Measurements from ENCODE around the gene THAP7. TPM values are rescaled to one million over a fixed set of nuclear protein-coding genes. Genes with fewer than 3 reads are reported as not detected.

THAP7 gene
- total and polyA plus RNA-seq, 9 of the 15 experiments (the other 6 are each of a cell fraction or from before 2014, with no cell fraction given): 7.9 to 263 (median 84.1) TPM

DNA sequence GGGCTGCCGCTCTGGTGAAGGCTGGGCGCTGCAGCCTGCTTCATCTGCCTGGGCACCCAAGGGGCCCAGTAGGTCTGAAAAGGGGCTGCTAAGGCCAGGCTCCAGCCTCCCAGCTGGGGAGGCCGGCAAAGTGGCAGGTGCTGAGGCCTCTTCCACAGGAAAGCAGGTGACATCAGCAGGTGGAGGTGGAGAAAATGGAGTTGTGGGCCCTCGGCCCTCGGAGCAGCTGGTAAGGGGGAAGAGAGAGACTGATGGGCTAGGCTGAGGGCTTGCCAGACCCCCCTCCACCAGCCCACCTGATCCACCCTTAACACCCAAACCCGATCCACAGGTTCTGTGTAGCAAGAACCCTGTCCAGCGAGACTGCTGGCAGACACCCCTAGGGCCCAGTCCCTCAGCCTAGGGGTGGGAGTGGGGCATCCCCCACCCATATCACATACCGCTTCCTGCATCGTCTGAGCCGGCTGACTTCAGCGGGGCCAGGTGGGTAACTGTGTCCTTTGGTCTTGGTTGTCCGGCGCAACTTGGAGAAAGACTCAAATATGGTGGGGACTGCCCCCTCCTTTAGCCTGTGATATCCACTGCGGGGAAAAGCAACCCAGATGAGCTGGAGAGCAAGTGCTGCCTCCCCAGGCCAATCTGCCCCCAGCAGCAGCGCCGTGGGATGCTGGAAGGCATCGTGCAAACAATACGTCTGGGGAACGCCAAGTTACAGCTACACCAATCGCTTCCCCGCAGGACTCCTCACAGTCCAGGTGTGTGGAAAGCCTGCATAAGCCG lies 1.5 kb downstream of the THAP7 start (continued):
- TF ChIP-seq GABPA (tag; conservative IDR thresholded peaks at IDR 0.05; ENCODE audit: low read depth): no peak
- no peak for TF ChIP-seq ETS2 (tag; IDR thresholded peaks at IDR 0.05; ENCODE audit: borderline replicate concordance, poor library complexity, severe bottlenecking)
- TF ChIP-seq BHLHE40 (IDR thresholded peaks at IDR 0.05; ENCODE audit: low read length): no peak
- TF ChIP-seq CAMTA2 (CRISPR knock-in tag; conservative IDR thresholded peaks at IDR 0.05): no peak
- no peak for TF ChIP-seq ZNF232 (CRISPR knock-in tag; IDR thresholded peaks at IDR 0.05)
- peak; percentile 42; the same call in 1 of the 2 replicates for TF ChIP-seq KLF1 (tag; IDR thresholded peaks at IDR 0.05)
- TF ChIP-seq GABPB1 (CRISPR knock-in tag; IDR thresholded peaks at IDR 0.05): no peak
- TF ChIP-seq SNIP1 (IDR thresholded peaks at IDR 0.05; ENCODE audit: low read depth): no peak
- peak; percentile 33 for TF ChIP-seq WHSC1 (IDR thresholded peaks at IDR 0.05; ENCODE audit: low read length)
- no peak for TF ChIP-seq NELFE (IDR thresholded peaks at IDR 0.05; ENCODE audit: insufficient read depth, insufficient read length)
- peak; percentile 26; the same call in 1 of the 2 replicates for TF ChIP-seq CHD2 (IDR thresholded peaks at IDR 0.05; ENCODE audit: low read depth, low read length)
- peak; percentile 18; the same call in 1 of the 2 replicates for TF ChIP-seq ZNF384 (IDR thresholded peaks at IDR 0.05; ENCODE audit: low read depth, low read length)
- TF ChIP-seq RNF2 (IDR thresholded peaks at IDR 0.05): no peak
- no peak for TF ChIP-seq FOXM1 (IDR thresholded peaks at IDR 0.05; ENCODE audit: low read depth)
- no peak for TF ChIP-seq FOXM1 (CRISPR knock-in tag; IDR thresholded peaks at IDR 0.05; ENCODE audit: low read depth)
- TF ChIP-seq THRB (CRISPR knock-in tag; conservative IDR thresholded peaks at IDR 0.05): no peak
- no peak for TF ChIP-seq PTTG1 (tag; IDR thresholded peaks at IDR 0.05; ENCODE audit: low read depth)
- no peak for TF ChIP-seq PREB (CRISPR knock-in tag; IDR thresholded peaks at IDR 0.05)
- TF ChIP-seq HNRNPL (IDR thresholded peaks at IDR 0.05; ENCODE audit: low read depth, low read length): no peak
- TF ChIP-seq, protein P1, sequence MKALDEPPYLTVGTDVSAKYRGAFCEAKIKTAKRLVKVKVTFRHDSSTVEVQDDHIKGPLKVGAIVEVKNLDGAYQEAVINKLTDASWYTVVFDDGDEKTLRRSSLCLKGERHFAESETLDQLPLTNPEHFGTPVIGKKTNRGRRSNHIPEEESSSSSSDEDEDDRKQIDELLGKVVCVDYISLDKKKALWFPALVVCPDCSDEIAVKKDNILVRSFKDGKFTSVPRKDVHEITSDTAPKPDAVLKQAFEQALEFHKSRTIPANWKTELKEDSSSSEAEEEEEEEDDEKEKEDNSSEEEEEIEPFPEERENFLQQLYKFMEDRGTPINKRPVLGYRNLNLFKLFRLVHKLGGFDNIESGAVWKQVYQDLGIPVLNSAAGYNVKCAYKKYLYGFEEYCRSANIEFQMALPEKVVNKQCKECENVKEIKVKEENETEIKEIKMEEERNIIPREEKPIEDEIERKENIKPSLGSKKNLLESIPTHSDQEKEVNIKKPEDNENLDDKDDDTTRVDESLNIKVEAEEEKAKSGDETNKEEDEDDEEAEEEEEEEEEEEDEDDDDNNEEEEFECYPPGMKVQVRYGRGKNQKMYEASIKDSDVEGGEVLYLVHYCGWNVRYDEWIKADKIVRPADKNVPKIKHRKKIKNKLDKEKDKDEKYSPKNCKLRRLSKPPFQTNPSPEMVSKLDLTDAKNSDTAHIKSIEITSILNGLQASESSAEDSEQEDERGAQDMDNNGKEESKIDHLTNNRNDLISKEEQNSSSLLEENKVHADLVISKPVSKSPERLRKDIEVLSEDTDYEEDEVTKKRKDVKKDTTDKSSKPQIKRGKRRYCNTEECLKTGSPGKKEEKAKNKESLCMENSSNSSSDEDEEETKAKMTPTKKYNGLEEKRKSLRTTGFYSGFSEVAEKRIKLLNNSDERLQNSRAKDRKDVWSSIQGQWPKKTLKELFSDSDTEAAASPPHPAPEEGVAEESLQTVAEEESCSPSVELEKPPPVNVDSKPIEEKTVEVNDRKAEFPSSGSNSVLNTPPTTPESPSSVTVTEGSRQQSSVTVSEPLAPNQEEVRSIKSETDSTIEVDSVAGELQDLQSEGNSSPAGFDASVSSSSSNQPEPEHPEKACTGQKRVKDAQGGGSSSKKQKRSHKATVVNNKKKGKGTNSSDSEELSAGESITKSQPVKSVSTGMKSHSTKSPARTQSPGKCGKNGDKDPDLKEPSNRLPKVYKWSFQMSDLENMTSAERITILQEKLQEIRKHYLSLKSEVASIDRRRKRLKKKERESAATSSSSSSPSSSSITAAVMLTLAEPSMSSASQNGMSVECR (CRISPR knock-in tag; IDR thresholded peaks at IDR 0.05): no peak
- TF ChIP-seq, protein P2, sequence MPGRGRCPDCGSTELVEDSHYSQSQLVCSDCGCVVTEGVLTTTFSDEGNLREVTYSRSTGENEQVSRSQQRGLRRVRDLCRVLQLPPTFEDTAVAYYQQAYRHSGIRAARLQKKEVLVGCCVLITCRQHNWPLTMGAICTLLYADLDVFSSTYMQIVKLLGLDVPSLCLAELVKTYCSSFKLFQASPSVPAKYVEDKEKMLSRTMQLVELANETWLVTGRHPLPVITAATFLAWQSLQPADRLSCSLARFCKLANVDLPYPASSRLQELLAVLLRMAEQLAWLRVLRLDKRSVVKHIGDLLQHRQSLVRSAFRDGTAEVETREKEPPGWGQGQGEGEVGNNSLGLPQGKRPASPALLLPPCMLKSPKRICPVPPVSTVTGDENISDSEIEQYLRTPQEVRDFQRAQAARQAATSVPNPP (IDR thresholded peaks at IDR 0.05; ENCODE audit: borderline replicate concordance, insufficient read depth, insufficient read length): no peak
- no peak for TF ChIP-seq ZNF354B (CRISPR knock-in tag; IDR thresholded peaks at IDR 0.05)
